ENCODE measurements around the gene LRCOL1.

GRCh38 chr12:132593938-132594358 lies 16.4 kb downstream of the LRCOL1 start:
- no peak for TF ChIP-seq CTCF (IDR thresholded peaks at IDR 0.05; ENCODE audit: low read depth, low read length)
- no peak for TF ChIP-seq EZH2phosphoT487 (IDR thresholded peaks at IDR 0.05; ENCODE audit: low read depth)
